Psoas muscle (tissue), 8 donors: ENCODE measurements around the gene MOB1B. TPM values are rescaled to one million over a fixed set of nuclear protein-coding genes. Genes with fewer than 3 reads are reported as not detected.

Source experiments
- ATAC-seq, 4 donors: fragments of 200-7000 bp; cut with Tn5 transposase; one replicate each; pipeline ENCODE4 v1.9.1; 2020; ENCODE audit warnings: moderate library complexity in 3 of 4, mild to moderate bottlenecking in 2 of 4
- DNase-seq, 2 donors: peaks; one replicate each; pipeline ENCODE4 v3.0.0-alpha.2; 2020
- H3K27ac ChIP-seq: fragments of 200-600 bp; one replicate; pipeline ENCODE4 v1.8.0; 2022
- H3K27me3 ChIP-seq, 3 donors: fragments of 200-600 bp in 1 of 3; one replicate each; pipeline versions ENCODE4 v1.6.1 to v1.8.0; 2013 to 2022; ENCODE audit warnings: low read length in 2 of 3, mild to moderate bottlenecking in 2 of 3, moderate library complexity in 1 of 3; ENCODE audit not compliant: insufficient read depth in 3 of 3
- H3K36me3 ChIP-seq, 2 donors: fragments of 200-600 bp in 1 of 2; one replicate each; pipeline versions ENCODE4 v1.6.1 to v1.8.0; 2013 to 2022; ENCODE audit warnings: low read depth in 1 of 2, mild to moderate bottlenecking in 1 of 2, moderate library complexity in 1 of 2; ENCODE audit not compliant: insufficient read depth in 1 of 2
- H3K4me1 ChIP-seq: fragments of 200-600 bp; one replicate; pipeline ENCODE4 v1.8.0; 2022
- H3K4me3 ChIP-seq: fragments of 200-600 bp; one replicate; pipeline ENCODE4 v1.8.0; 2022; ENCODE audit warnings: mild to moderate bottlenecking
- H3K9me3 ChIP-seq: fragments of 200-600 bp; one replicate; pipeline ENCODE4 v1.8.0; 2022
- WGBS, 3 donors: extraction: QIAGEN DNeasy Blood & Tissue Kit; methylation state at CpG; one replicate each; pipeline versions ENCODE4 v1.1.6 to v1.1.7; 2013; 5-methylcytosine and 5-hydroxymethylcytosine counted together
- intact Hi-C, 2 donors: fragments of 100-400 bp; cut with DNase I; formaldehyde crosslinking; loops; one replicate each; pipeline versions ENCODE4 v1.11.0 to v1.14.2; 2022
- polyA plus RNA-seq, 3 donors: library from polyadenylated mRNA; stranded (reverse); fragments of 200-250 nt; gene quantifications; one replicate each; pipeline ENCODE4 v1.2.3, GENCODE V29; 2013
- total RNA-seq, 4 donors: library from RNA; stranded (reverse); fragmentation: NEBNext Ultra II Directional in 2 of 4; extraction: Animal tissue kit (Norgen Biotek cat#: 25700) in 2 of 4; gene quantifications; one replicate each; pipeline versions ENCODE4 v1.2.1 to v1.2.4, GENCODE V29; 2021 to 2023
- TF ChIP-seq, protein P1 (sequence below): fragments of 200-600 bp; IDR thresholded peaks from one replicate; pipeline ENCODE4 v1.8.0; 2022; ENCODE audit warnings: antibody characterized with exemption
- donor health status: healthy with polysubstance abuse.
- donor health status: DM: no; HTN: no; CAD: no; lungs with moderate emphysema.
- donor health status: Bipolar disorder and iron deficiency.
- donor health status: healthy.
- donor health status: DM: yes; HTN: yes; CAD: no.
- donor health status: DM: no; HTN: no; CAD: no.
- donor health status: DM: no; HTN: no; CAD: no.
- donor health status: DM: yes; HTN: yes; CAD: no.

The MOB1B gene
- total and polyA plus RNA-seq, 7 donors = 2.8 to 22.3 (median 9.8) TPM

DNA sequence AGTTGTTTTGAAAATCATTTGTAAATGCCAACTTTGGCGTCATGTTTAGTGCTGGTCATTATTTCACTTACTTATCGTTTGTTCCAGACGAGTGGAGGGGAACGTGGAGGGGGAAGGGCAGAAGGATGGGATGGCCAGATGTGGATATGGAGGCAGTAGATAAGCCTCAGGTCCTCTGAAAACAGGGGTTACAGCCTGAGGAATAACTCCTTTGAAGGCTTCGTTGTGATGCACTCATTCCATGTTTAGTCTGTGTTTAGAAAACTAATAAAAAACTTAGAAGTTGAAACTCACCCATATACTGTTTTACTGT lies 1.1 kb downstream of the MOB1B start:
- H3K9me3 ChIP-seq = no peaks in the 10 kb centered on the region
- WGBS, 3 donors = 1 to 4% (median 3%) methylated on average over 5 of the region's 5 CpGs
- H3K27ac ChIP-seq = no peak overlapping the region
- peak overlapping the region; percentile 90 for H3K4me3 ChIP-seq
- H3K4me1 ChIP-seq = peaks cover 4% of the 10 kb centered on the region
- no peaks in the 10 kb centered on the region for H3K27me3 ChIP-seq
- no peak for ATAC-seq
- peaks cover 0 to 15% of the 10 kb centered on the region in 2 donors for H3K36me3 ChIP-seq
- intact Hi-C loops = loop anchor here (2.0 to 10.0 kb wide), 3 partner anchors 60 to 218 kb away; partner anchors contain the start of genes DCK (in 1 of the 2) and UTP3 (in 1 of the 2)
- no peak for DNase-seq
- TF ChIP-seq, protein P1, sequence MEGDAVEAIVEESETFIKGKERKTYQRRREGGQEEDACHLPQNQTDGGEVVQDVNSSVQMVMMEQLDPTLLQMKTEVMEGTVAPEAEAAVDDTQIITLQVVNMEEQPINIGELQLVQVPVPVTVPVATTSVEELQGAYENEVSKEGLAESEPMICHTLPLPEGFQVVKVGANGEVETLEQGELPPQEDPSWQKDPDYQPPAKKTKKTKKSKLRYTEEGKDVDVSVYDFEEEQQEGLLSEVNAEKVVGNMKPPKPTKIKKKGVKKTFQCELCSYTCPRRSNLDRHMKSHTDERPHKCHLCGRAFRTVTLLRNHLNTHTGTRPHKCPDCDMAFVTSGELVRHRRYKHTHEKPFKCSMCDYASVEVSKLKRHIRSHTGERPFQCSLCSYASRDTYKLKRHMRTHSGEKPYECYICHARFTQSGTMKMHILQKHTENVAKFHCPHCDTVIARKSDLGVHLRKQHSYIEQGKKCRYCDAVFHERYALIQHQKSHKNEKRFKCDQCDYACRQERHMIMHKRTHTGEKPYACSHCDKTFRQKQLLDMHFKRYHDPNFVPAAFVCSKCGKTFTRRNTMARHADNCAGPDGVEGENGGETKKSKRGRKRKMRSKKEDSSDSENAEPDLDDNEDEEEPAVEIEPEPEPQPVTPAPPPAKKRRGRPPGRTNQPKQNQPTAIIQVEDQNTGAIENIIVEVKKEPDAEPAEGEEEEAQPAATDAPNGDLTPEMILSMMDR = no peak

DNA sequence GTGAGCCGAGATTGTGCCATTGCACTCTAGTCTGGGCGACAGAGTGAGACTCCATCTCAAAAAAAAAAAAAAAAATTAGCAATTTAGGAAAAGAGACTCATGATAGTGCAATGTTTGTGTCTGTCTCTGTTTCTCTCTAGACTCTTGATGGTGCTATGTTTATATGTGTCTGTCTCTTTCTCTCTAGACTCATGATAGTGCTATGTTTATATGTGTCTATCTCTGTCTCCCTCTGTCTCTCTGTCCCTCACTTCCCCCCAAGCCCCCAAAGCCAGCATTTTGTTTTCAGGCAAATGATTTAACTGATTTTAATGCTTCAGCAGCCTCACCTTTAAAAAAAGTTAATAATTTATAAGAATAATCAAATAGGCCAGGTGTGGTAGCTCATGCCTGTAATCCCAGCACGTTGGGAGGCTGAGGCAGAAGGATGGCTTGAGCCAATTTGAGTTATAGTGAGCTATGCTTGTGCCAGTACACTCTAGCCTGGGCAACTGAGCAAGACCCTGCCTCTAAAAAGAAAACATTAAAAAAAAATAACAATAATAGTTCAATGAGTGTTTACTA lies 6.9 kb downstream of the MOB1B start:
- 72 to 84% (median 80%) methylated on average over 1 to 3 of the region's 3 CpGs for WGBS, 3 donors
- DNase-seq (no peak), ATAC-seq (no peak)
- Histone ChIP-seq H3K9me3 (no peaks in the 10 kb centered on the region), H3K27me3 (no peaks in the 10 kb centered on the region), H3K4me3 (no peak overlapping the region), H3K27ac (no peak overlapping the region), H3K4me1 (no peaks in the 10 kb centered on the region), H3K36me3 (peaks cover 0 to 23% of the 10 kb centered on the region in 2 donors)
- TF ChIP-seq, protein P1 = no peak
- intact Hi-C loops = loop anchor here in 1 of 2 donors (10.0 kb wide), 1 partner anchor 224 kb away; the partner anchor contains the start of gene UTP3

DNA sequence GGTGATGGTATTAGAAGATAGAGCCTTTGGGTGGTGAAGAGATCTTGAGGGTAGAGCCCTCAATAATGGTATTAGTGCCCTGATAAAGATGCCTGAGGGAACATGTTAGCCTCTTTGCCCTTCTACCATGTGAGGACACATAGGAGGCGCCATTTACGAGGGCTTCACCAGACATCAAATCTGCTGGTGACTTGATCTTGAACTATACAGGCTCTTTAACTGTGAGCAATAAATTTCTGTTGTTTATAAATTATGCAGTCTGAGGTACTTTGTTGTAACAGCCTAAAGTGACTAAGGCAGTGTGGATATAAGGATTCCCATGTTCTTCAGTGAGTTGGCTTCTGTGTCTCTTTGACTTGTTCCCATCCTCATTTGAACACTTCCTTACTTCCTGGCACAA lies 11.8 kb downstream of the MOB1B start:
- H3K27me3 ChIP-seq = no peaks in the 10 kb centered on the region
- H3K4me1 ChIP-seq = no peaks in the 10 kb centered on the region
- H3K9me3 ChIP-seq = no peaks in the 10 kb centered on the region
- intact Hi-C loops = no loop called here
- ATAC-seq (no peak), DNase-seq (no peak)
- no peak overlapping the region for H3K4me3 ChIP-seq
- H3K27ac ChIP-seq = no peak overlapping the region
- TF ChIP-seq, protein P1 = no peak
- H3K36me3 ChIP-seq = peaks cover 0 to 7% of the 10 kb centered on the region in 2 donors
- WGBS, 3 donors = 97 to 99% (median 98%) methylated on average over 2 of the region's 2 CpGs

DNA sequence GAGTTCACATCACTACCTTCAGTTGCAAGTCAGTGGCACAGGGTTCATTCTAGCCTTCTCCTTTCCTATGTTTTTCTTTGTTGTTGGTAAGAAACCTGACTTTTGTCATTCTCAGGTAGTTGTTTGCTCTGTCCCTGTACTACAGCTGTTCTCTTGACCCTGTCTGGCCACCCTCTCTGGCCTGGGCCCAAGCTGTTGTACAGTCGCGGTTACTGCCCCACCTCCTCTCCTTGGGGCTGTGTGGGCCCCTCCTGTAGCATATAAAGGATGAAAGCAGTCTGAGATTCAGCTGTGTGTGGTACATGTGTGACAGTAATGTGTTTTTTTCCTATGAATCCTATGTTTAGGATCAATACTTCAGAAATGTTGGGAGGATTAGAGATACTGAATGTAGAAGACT lies 12.5 kb downstream of the MOB1B start:
- WGBS, 3 donors = 24 to 59% (median 25%) methylated on average over 2 of the region's 2 CpGs
- Histone ChIP-seq H3K9me3 (no peaks in the 10 kb centered on the region), H3K4me3 (no peak overlapping the region), H3K27me3 (no peaks in the 10 kb centered on the region), H3K27ac (no peak overlapping the region), H3K36me3 (peaks cover 0 to 7% of the 10 kb centered on the region in 2 donors), H3K4me1 (no peaks in the 10 kb centered on the region)
- DNase-seq (no peak), ATAC-seq (no peak)
- intact Hi-C loops = no loop called here
- TF ChIP-seq, protein P1 = no peak
